Neural cell (in vitro differentiated cells): ENCODE data around the gene LCAT. TPM values are rescaled to one million over a fixed set of nuclear protein-coding genes. Genes with fewer than 3 reads are reported as not detected.

Experiments
- H2AFZ ChIP-seq: fragments of 200-600, 300-800 bp; sonication (generic), shearing (Covaris generic); 2 replicates; pipeline ENCODE4 v1.6.0; 2014; ENCODE audit warnings: low read depth, mild to moderate bottlenecking, antibody characterized with exemption, low read length, moderate library complexity
- H3F3A ChIP-seq: fragments of 200-600 bp; shearing (Covaris generic); 2 replicates; pipeline ENCODE4 v1.6.1; 2016; ENCODE audit warnings: mild to moderate bottlenecking, moderate library complexity, mixed read lengths, antibody characterized with exemption, low read length; ENCODE audit not compliant: insufficient read depth, poor library complexity, severe bottlenecking
- H3K27ac ChIP-seq: fragments of 200-600, 300-800 bp; sonication (generic), shearing (Covaris generic); 2 replicates; pipeline ENCODE4 v1.5.1; 2014; ENCODE audit warnings: mild to moderate bottlenecking, low read length, moderate library complexity
- H3K27me3 ChIP-seq: fragments of 300-800, 200-600 bp; sonication (generic), shearing (Covaris generic); 2 replicates; pipeline ENCODE4 v1.6.0; 2014; ENCODE audit warnings: mild to moderate bottlenecking, low read depth, low read length, moderate library complexity; ENCODE audit not compliant: insufficient read depth
- H3K36me3 ChIP-seq: fragments of 300-800, 200-600 bp; sonication (generic), shearing (Covaris generic); 2 replicates; pipeline ENCODE4 v1.5.1; 2014; ENCODE audit warnings: mild to moderate bottlenecking, antibody characterized with exemption, low read length, moderate library complexity; ENCODE audit not compliant: insufficient read depth
- H3K4me2 ChIP-seq: fragments of 300-800, 200-600 bp; sonication (generic), shearing (Covaris generic); 2 replicates; pipeline ENCODE4 v1.6.0; 2014; ENCODE audit warnings: mild to moderate bottlenecking, low read length
- H3K4me3 ChIP-seq: fragments of 300-800, 200-600 bp; sonication (generic), shearing (Covaris generic); 2 replicates; pipeline ENCODE4 v1.5.1; 2014; ENCODE audit warnings: mild to moderate bottlenecking, low read length, moderate library complexity
- H3K79me2 ChIP-seq: fragments of 200-600 bp; shearing (Covaris generic); replicated peaks from 2 replicates; pipeline ENCODE4 v1.6.0; 2014; ENCODE audit warnings: mild to moderate bottlenecking, low read length, moderate library complexity; ENCODE audit not compliant: insufficient read depth
- H3K9ac ChIP-seq: fragments of 300-800, 200-600 bp; sonication (generic), shearing (Covaris generic); 2 replicates; pipeline ENCODE4 v1.6.1; 2016; ENCODE audit warnings: mild to moderate bottlenecking, low read length, mixed read lengths
- H3K9me2 ChIP-seq: fragments of 200-600 bp; shearing (Covaris generic); 2 replicates; pipeline ENCODE4 v1.6.1; 2016; ENCODE audit warnings: mild to moderate bottlenecking, low read length, mixed read lengths; ENCODE audit not compliant: insufficient read depth
- H3K9me3 ChIP-seq: fragments of 200-600, 300-800 bp; sonication (generic), shearing (Covaris generic); 2 replicates; pipeline ENCODE4 v1.6.1; 2016; ENCODE audit warnings: mild to moderate bottlenecking, mixed run types, low read length, moderate library complexity, mixed read lengths
- H4K20me1 ChIP-seq: fragments of 200-600 bp; shearing (Covaris generic); 2 replicates; pipeline ENCODE4 v1.6.1; 2016; ENCODE audit warnings: mild to moderate bottlenecking, mixed run types; ENCODE audit not compliant: insufficient read depth
- CTCF ChIP-seq: fragments of 450-650 bp; IDR thresholded peaks from 2 replicates; pipeline ENCODE4 v1.5.1; 2014; ENCODE audit warnings: antibody characterized with exemption, mild to moderate bottlenecking, moderate library complexity; ENCODE audit not compliant: poor library complexity, severe bottlenecking
- EP300 ChIP-seq: fragments of 450-650 bp; conservative IDR thresholded peaks from 2 replicates; pipeline ENCODE4 v1.6.1; 2014; ENCODE audit warnings: antibody characterized with exemption, mild to moderate bottlenecking, moderate library complexity; ENCODE audit not compliant: poor library complexity, severe bottlenecking
- EZH2 ChIP-seq: fragments of 200-600, 300-800 bp; shearing (Covaris generic), sonication (generic); IDR thresholded peaks from 2 replicates; pipeline ENCODE4 v1.6.1; 2014; ENCODE audit warnings: antibody characterized with exemption, low read length, borderline replicate concordance, mild to moderate bottlenecking; ENCODE audit not compliant: insufficient read depth, poor library complexity, severe bottlenecking
- MXI1 ChIP-seq: fragments of 450-650 bp; conservative IDR thresholded peaks from 2 replicates; pipeline ENCODE4 v1.6.1; 2014; ENCODE audit warnings: antibody characterized with exemption, mild to moderate bottlenecking; ENCODE audit not compliant: poor library complexity, severe bottlenecking
- POLR2AphosphoS5 ChIP-seq: IDR thresholded peaks from 2 replicates; pipeline ENCODE4 v1.6.1; 2012
- RAD21 ChIP-seq: fragments of 450-650 bp; conservative IDR thresholded peaks from 2 replicates; pipeline ENCODE4 v1.6.1; 2014; ENCODE audit warnings: antibody characterized with exemption, mild to moderate bottlenecking, moderate library complexity
- SMC3 ChIP-seq: fragments of 450-650 bp; conservative IDR thresholded peaks from 2 replicates; pipeline ENCODE4 v1.6.1; 2014; ENCODE audit warnings: antibody characterized with exemption, mild to moderate bottlenecking, moderate library complexity; ENCODE audit not compliant: poor library complexity
- TAF1 ChIP-seq: IDR thresholded peaks from 2 replicates; pipeline ENCODE4 v1.6.1; 2012; ENCODE audit warnings: low read depth
- polyA minus RNA-seq: library from RNA; depleted of rRNA, polyadenylated mRNA; stranded (reverse); fragments of >200 nt; gene quantifications from 2 replicates; pipeline ENCODE4 v1.2.3, GENCODE V29; 2014
- polyA plus RNA-seq: library from polyadenylated mRNA; depleted of rRNA; stranded (reverse); fragments of >200 nt; gene quantifications from 2 replicates; pipeline ENCODE4 v1.2.3, GENCODE V29; 2014
- TF ChIP-seq, protein P1 (sequence below): IDR thresholded peaks from 2 replicates; pipeline ENCODE4 v1.6.1; 2012; ENCODE audit warnings: borderline replicate concordance

LCAT gene
- polyA plus RNA-seq: 0.32 TPM in 1 of 2 replicates, not detected in the other
- not detected in 2 replicates for polyA minus RNA-seq

GRCh38 chr16:67943619-67944504, at the start of gene LCAT:
TSS of gene LCAT (minus strand) at chr16:67944120. CDS start at chr16:67944101, 19 bp downstream.
- Histone ChIP-seq H3K9me3 (no peaks in the 10 kb centered on the region), H2AFZ (no peak within 1 kb of the TSS), H4K20me1 (no peaks in the 10 kb centered on the region), H3F3A (no peaks in the 10 kb centered on the region), H3K4me2 (no peak within 1 kb of the TSS), H3K79me2 (no peaks in the 10 kb centered on the region), H3K4me3 (no peak within 1 kb of the TSS), H3K27me3 (no peaks in the 10 kb centered on the region), H3K9ac (no peak within 1 kb of the TSS), H3K36me3 (no peaks in the 10 kb centered on the region), H3K9me2 (no peaks in the 10 kb centered on the region), H3K27ac (no peak within 1 kb of the TSS)
- no peak for TF ChIP-seq EZH2
- no peak for TF ChIP-seq EP300
- no peak for TF ChIP-seq TAF1
- no peak for TF ChIP-seq MXI1
- TF ChIP-seq, protein P1, sequence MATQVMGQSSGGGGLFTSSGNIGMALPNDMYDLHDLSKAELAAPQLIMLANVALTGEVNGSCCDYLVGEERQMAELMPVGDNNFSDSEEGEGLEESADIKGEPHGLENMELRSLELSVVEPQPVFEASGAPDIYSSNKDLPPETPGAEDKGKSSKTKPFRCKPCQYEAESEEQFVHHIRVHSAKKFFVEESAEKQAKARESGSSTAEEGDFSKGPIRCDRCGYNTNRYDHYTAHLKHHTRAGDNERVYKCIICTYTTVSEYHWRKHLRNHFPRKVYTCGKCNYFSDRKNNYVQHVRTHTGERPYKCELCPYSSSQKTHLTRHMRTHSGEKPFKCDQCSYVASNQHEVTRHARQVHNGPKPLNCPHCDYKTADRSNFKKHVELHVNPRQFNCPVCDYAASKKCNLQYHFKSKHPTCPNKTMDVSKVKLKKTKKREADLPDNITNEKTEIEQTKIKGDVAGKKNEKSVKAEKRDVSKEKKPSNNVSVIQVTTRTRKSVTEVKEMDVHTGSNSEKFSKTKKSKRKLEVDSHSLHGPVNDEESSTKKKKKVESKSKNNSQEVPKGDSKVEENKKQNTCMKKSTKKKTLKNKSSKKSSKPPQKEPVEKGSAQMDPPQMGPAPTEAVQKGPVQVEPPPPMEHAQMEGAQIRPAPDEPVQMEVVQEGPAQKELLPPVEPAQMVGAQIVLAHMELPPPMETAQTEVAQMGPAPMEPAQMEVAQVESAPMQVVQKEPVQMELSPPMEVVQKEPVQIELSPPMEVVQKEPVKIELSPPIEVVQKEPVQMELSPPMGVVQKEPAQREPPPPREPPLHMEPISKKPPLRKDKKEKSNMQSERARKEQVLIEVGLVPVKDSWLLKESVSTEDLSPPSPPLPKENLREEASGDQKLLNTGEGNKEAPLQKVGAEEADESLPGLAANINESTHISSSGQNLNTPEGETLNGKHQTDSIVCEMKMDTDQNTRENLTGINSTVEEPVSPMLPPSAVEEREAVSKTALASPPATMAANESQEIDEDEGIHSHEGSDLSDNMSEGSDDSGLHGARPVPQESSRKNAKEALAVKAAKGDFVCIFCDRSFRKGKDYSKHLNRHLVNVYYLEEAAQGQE: no peak
- TF ChIP-seq SMC3: no peak
- no peak for TF ChIP-seq CTCF
- no peak for TF ChIP-seq POLR2AphosphoS5
- no peak for TF ChIP-seq RAD21

- Histone ChIP-seq H3K36me3 (no peaks in the 10 kb centered on the region), H3K9me2 (no peaks in the 10 kb centered on the region), H3K9me3 (no peaks in the 10 kb centered on the region), H3K9ac (no peak overlapping the region), H3K27me3 (no peaks in the 10 kb centered on the region), H3K27ac (no peak overlapping the region), H3K79me2 (no peaks in the 10 kb centered on the region), H4K20me1 (no peaks in the 10 kb centered on the region), H3F3A (no peaks in the 10 kb centered on the region), H3K4me2 (no peak overlapping the region), H3K4me3 (no peak overlapping the region), H2AFZ (no peak overlapping the region)
- peak; percentile 76 for TF ChIP-seq CTCF
- TF ChIP-seq RAD21: peak; percentile 54
- TF ChIP-seq POLR2AphosphoS5: no peak
- TF ChIP-seq TAF1: no peak
- TF ChIP-seq, protein P1: no peak
- no peak for TF ChIP-seq MXI1
- TF ChIP-seq SMC3: peak; percentile 73
Observed at GRCh38 chr16:67993207-67994039, 49.5 kb upstream of the LCAT start.
